HL-60/S4 treated with retinoic acid at 250 ng/mL for 4 days and 3 days (cell line): ENCODE results near the gene COLEC11.

Experiments used
- in situ Hi-C: fragments of 300-500 bp; cut with MboI; formaldehyde crosslinking; loops from 2 replicates; pipeline ENCODE4 v1.7.0; 2022; ENCODE audit warnings: low sequenced_read_pairs

COLEC11 gene

GRCh38 chr2:3669656-3670055 is 74.7 kb downstream of the COLEC11 start:
- in situ Hi-C loops: loop anchor here (25.0 kb wide), 1 partner anchor 1557 kb away; no protein-coding TSS in a partner anchor

- in situ Hi-C loops: loop anchor here (25.0 kb wide), 1 partner anchor 1558 kb away; no protein-coding TSS in a partner anchor
Observed at GRCh38 chr2:3670376-3670775, 75.5 kb downstream of the COLEC11 start.

GRCh38 chr2:3670941-3671340 is 76.0 kb downstream of the COLEC11 start:
- in situ Hi-C loops: loop anchor here (25.0 kb wide), 1 partner anchor 1559 kb away; no protein-coding TSS in a partner anchor

- in situ Hi-C loops: loop anchor here (25.0 kb wide), 1 partner anchor 1561 kb away; no protein-coding TSS in a partner anchor
Observed at GRCh38 chr2:3672861-3673678, 78.2 kb downstream of the COLEC11 start.

- in situ Hi-C loops: loop anchor here (25.0 kb wide), 1 partner anchor 1562 kb away; no protein-coding TSS in a partner anchor
Observed at GRCh38 chr2:3674066-3674845, 79.3 kb downstream of the COLEC11 start.

GRCh38 chr2:3675687-3676086 is 80.8 kb downstream of the COLEC11 start:
- in situ Hi-C loops: no loop called here

GRCh38 chr2:3677436-3677835 is 82.5 kb downstream of the COLEC11 start:
- in situ Hi-C loops: no loop called here

GRCh38 chr2:3678212-3678611 is 83.3 kb downstream of the COLEC11 start:
- in situ Hi-C loops: no loop called here

- in situ Hi-C loops: no loop called here
Observed at GRCh38 chr2:3679180-3679579, 84.3 kb downstream of the COLEC11 start.

GRCh38 chr2:3679616-3680393 is 84.9 kb downstream of the COLEC11 start:
- in situ Hi-C loops: no loop called here

GRCh38 chr2:3680548-3681345 is 85.8 kb downstream of the COLEC11 start:
- in situ Hi-C loops: no loop called here

- in situ Hi-C loops: no loop called here
Observed at GRCh38 chr2:3681625-3682024, 86.7 kb downstream of the COLEC11 start.

- in situ Hi-C loops: no loop called here
Observed at GRCh38 chr2:3682811-3683210, 87.9 kb downstream of the COLEC11 start.

GRCh38 chr2:3683748-3684454 is 89.0 kb downstream of the COLEC11 start:
- in situ Hi-C loops: no loop called here

- in situ Hi-C loops: no loop called here
Observed at GRCh38 chr2:3689998-3690748, 95.3 kb downstream of the COLEC11 start.

- in situ Hi-C loops: no loop called here
Observed at GRCh38 chr2:3692375-3692774, 97.5 kb downstream of the COLEC11 start.
